Measurements from ENCODE around the gene GHR.

GRCh38 chr5:42680046-42680445 lies 256.8 kb downstream of the GHR start:
- TF ChIP-seq CTCF (conservative IDR thresholded peaks at IDR 0.05; ENCODE audit: low read length) = no peak
- no peak for TF ChIP-seq EZH2phosphoT487 (IDR thresholded peaks at IDR 0.05; ENCODE audit: borderline replicate concordance, low read depth, low read length)
